Osteoblast (primary cell): ENCODE data around the gene RPL3. TPM values are rescaled to one million over a fixed set of nuclear protein-coding genes. Genes with fewer than 3 reads are reported as not detected.
"Not testable (repeated sequence)": the region's sequence is repeated elsewhere in the genome, so short reads cannot be mapped to it uniquely, and the experiment has no call there.

Experiments used
- DNase-seq: peaks from one replicate; pipeline ENCODE4 v3.0.0; 2011; ENCODE audit warnings: low spot score, mixed read lengths; ENCODE audit not compliant: insufficient read length; ENCODE audit errors: missing footprints
- H2AFZ ChIP-seq: 2 replicates; pipeline ENCODE4 v1.6.0; 2011; ENCODE audit warnings: mild to moderate bottlenecking, low read length
- H3K27ac ChIP-seq: 2 replicates; pipeline ENCODE4 v1.5.1; 2011; ENCODE audit warnings: mild to moderate bottlenecking, low read depth, low read length, moderate library complexity
- H3K27me3 ChIP-seq: 2 replicates; pipeline ENCODE4 v1.6.0; 2012; ENCODE audit warnings: mild to moderate bottlenecking, control low read depth, inconsistent platforms, low read length, moderate library complexity; ENCODE audit not compliant: insufficient read depth
- H3K36me3 ChIP-seq: 2 replicates; pipeline ENCODE4 v1.5.1; 2011; ENCODE audit warnings: mild to moderate bottlenecking, low read length, control low read depth, moderate library complexity; ENCODE audit not compliant: insufficient read depth
- H3K4me1 ChIP-seq: 2 replicates; pipeline ENCODE4 v1.5.1; 2011; ENCODE audit warnings: mild to moderate bottlenecking, low read length, control low read depth, moderate library complexity; ENCODE audit not compliant: insufficient read depth
- H3K4me2 ChIP-seq: 2 replicates; pipeline ENCODE4 v1.6.0; 2011; ENCODE audit warnings: mild to moderate bottlenecking, low read length; ENCODE audit not compliant: insufficient read depth
- H3K4me3 ChIP-seq: fragments of 200-600 bp; sonication (generic); 3 replicates; pipeline ENCODE4 v1.5.1; 2012; ENCODE audit warnings: mild to moderate bottlenecking, low read length, inconsistent platforms; ENCODE audit not compliant: insufficient read depth
- H3K79me2 ChIP-seq: 2 replicates; pipeline ENCODE4 v1.6.0; 2012; ENCODE audit warnings: mild to moderate bottlenecking, low read length, control low read depth, inconsistent platforms; ENCODE audit not compliant: insufficient read depth
- H3K9me3 ChIP-seq: 2 replicates; pipeline ENCODE4 v1.5.1; 2011; ENCODE audit warnings: low read depth, low read length, control low read depth
- H4K20me1 ChIP-seq: 2 replicates; pipeline ENCODE4 v1.6.0; 2012; ENCODE audit warnings: mild to moderate bottlenecking, low read length, control low read depth; ENCODE audit not compliant: insufficient read depth
- total RNA-seq: library from RNA; depleted of rRNA; stranded (reverse); fragments of >200 nt; gene quantifications from 2 replicates; pipeline ENCODE4 v1.2.3, GENCODE V29; 2012
- TF ChIP-seq, protein P1 (sequence below): IDR thresholded peaks from 2 replicates; pipeline ENCODE4 v1.5.1; 2011; ENCODE audit warnings: mild to moderate bottlenecking, low read depth, low read length, moderate library complexity; ENCODE audit errors: extremely low read depth

RPL3 gene
- total RNA-seq, 1 donor = 2,119 TPM

DNA sequence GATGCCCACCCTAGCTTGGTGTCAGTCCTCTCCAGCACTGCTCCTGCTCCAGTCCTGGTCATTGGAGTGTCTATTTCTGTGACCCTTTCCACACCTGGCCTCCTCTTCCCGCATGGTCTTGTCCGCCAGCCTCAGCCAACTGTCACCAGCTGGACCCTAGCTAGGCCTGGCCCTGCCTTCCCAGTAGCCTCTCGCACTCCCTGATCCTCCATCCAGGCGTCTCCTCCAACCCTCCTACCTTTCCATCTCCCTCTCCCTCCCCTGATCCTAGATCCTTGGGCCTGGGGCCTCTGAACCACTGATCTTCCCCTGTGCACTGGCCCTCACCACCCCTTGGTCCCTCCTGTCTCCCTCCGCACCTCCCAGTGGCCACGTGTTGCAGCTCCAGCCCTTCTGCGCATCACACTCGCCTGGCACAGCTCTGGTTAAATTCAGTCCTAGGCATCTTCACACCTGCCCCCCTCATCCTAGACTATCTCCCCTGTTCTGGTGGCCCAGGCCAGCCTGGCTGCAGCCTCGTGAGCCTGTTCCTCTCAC lies 40.3 kb upstream of the RPL3 start:
- TF ChIP-seq, protein P1, sequence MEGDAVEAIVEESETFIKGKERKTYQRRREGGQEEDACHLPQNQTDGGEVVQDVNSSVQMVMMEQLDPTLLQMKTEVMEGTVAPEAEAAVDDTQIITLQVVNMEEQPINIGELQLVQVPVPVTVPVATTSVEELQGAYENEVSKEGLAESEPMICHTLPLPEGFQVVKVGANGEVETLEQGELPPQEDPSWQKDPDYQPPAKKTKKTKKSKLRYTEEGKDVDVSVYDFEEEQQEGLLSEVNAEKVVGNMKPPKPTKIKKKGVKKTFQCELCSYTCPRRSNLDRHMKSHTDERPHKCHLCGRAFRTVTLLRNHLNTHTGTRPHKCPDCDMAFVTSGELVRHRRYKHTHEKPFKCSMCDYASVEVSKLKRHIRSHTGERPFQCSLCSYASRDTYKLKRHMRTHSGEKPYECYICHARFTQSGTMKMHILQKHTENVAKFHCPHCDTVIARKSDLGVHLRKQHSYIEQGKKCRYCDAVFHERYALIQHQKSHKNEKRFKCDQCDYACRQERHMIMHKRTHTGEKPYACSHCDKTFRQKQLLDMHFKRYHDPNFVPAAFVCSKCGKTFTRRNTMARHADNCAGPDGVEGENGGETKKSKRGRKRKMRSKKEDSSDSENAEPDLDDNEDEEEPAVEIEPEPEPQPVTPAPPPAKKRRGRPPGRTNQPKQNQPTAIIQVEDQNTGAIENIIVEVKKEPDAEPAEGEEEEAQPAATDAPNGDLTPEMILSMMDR = no peak
- Histone ChIP-seq H3K4me3 (no peak overlapping the region), H3K4me2 (no peak overlapping the region), H3K79me2 (no peaks in the 10 kb centered on the region), H3K27me3 (no peaks in the 10 kb centered on the region), H3K36me3 (no peaks in the 10 kb centered on the region), H4K20me1 (no peaks in the 10 kb centered on the region), H3K27ac (no peak overlapping the region), H3K4me1 (no peaks in the 10 kb centered on the region), H3K9me3 (no peaks in the 10 kb centered on the region), H2AFZ (no peak overlapping the region)
- DNase-seq = peak; percentile 62

GRCh38 chr22:39358197-39358596 lies 38.8 kb upstream of the RPL3 start:
- not testable (repeated sequence) for H3K27me3 ChIP-seq, H3K4me2 ChIP-seq, H3K27ac ChIP-seq, DNase-seq, H4K20me1 ChIP-seq, H3K4me1 ChIP-seq, H3K9me3 ChIP-seq, H3K79me2 ChIP-seq, H2AFZ ChIP-seq, H3K4me3 ChIP-seq, H3K36me3 ChIP-seq

- not testable (repeated sequence) for H3K27me3 ChIP-seq, H3K9me3 ChIP-seq, H4K20me1 ChIP-seq, H3K4me1 ChIP-seq, DNase-seq, H3K4me3 ChIP-seq, H3K27ac ChIP-seq, H2AFZ ChIP-seq, H3K4me2 ChIP-seq, H3K79me2 ChIP-seq, H3K36me3 ChIP-seq
These were observed 38.0 kb upstream of the RPL3 start for GRCh38 chr22:39357110-39358108.

DNA sequence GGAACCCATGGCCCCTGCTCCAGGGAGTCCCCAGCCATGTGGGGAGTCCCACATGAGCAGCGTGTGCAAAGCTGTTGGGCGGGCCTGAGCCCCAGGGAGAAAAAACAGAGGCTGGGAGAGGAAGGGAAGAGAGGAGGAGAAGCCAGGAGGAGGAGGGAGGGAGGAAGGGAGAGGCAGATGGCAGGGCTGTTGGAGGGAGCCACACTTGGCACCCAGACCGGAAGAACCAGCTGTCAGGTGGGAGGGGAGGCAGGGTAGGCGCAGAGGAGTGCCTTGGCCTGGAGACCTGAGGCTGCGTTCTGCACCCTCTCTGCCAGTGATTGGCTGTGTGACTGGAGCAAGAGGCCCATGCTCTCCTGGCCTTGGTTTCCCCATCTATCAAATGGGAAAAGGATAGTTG lies 37.0 kb upstream of the RPL3 start:
- Histone ChIP-seq H3K27ac (no peak overlapping the region), H3K4me1 (no peaks in the 10 kb centered on the region), H3K79me2 (no peaks in the 10 kb centered on the region), H4K20me1 (no peaks in the 10 kb centered on the region), H3K36me3 (no peaks in the 10 kb centered on the region), H3K27me3 (peaks cover under 1% of the 10 kb centered on the region), H2AFZ (no peak overlapping the region), H3K9me3 (no peaks in the 10 kb centered on the region), H3K4me3 (no peak overlapping the region), H3K4me2 (no peak overlapping the region)
- TF ChIP-seq, protein P1 = no peak
- peak; percentile 66 for DNase-seq

DNA sequence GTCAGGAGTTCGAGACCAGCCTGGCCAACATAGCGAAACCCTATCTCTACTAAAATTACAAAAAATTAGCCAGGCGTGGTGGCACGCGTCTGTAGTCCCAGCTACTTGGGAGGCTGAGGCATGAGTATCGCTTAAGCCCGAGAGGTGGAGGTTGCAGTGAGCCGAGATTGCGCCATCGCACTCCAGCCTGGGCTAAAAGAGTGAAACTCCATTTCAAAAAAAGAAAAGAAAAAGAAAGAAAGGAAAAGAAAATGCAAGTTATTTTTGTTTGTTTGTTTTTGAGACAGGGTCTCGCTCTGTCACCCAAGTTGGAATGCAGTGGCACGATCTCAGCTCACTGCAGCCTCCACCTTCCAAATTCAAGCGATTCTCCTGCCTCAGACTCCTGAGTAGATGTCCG lies 36.4 kb upstream of the RPL3 start:
- not testable (repeated sequence) for DNase-seq, H3K9me3 ChIP-seq, H3K27me3 ChIP-seq, H3K4me3 ChIP-seq, H3K36me3 ChIP-seq, H3K4me2 ChIP-seq, H2AFZ ChIP-seq, H3K79me2 ChIP-seq, H3K27ac ChIP-seq, H4K20me1 ChIP-seq, H3K4me1 ChIP-seq
